HepG2 (cell line): ENCODE measurements around the gene ARFGEF2. TPM values are rescaled to one million over a fixed set of nuclear protein-coding genes. Genes with fewer than 3 reads are reported as not detected.

Experiments used
- AHDC1 ChIP-seq: sonication (generic); formaldehyde crosslinking; IDR thresholded peaks from 2 replicates; pipeline ENCODE4 v1.5.1; 2020; ENCODE audit warnings: mild to moderate bottlenecking, missing genetic modification reagents, borderline replicate concordance
- ATF7 ChIP-seq, 2 experiments: fragments of 450-650 bp in 1 of 2; sonication (generic) in 1 of 2; formaldehyde crosslinking in 1 of 2; IDR thresholded peaks; 2 replicates each; pipeline versions ENCODE4 v1.4.0 to v1.6.1; 2016 to 2020; ENCODE audit warnings: antibody characterized with exemption in 1 of 2, mild to moderate bottlenecking in 1 of 2, missing genetic modification reagents in 1 of 2
- FOXP1 ChIP-seq, 2 experiments: fragments of 450-650 bp in 1 of 2; IDR thresholded peaks; 2 replicates each; pipeline ENCODE4 v1.6.1; 2017 to 2018; ENCODE audit warnings: antibody characterized with exemption in 1 of 2
- GPBP1L1 ChIP-seq: sonication (generic); formaldehyde crosslinking; IDR thresholded peaks from 2 replicates; pipeline ENCODE4 v1.5.0; 2020; ENCODE audit warnings: mild to moderate bottlenecking, missing genetic modification reagents
- KLF11 ChIP-seq: IDR thresholded peaks from 2 replicates; pipeline ENCODE4 v1.6.1; 2016; ENCODE audit warnings: missing compliant biosample characterization
- MNT ChIP-seq: fragments of 450-650 bp; IDR thresholded peaks from 2 replicates; pipeline ENCODE4 v1.6.1; 2016
- PATZ1 ChIP-seq: sonication (generic); formaldehyde crosslinking; IDR thresholded peaks from 2 replicates; pipeline ENCODE4 v1.4.0; 2020; ENCODE audit warnings: missing genetic modification reagents
- PAX8 ChIP-seq: sonication (generic); formaldehyde crosslinking; IDR thresholded peaks from 2 replicates; pipeline ENCODE4 v1.8.0; 2022; ENCODE audit warnings: mild to moderate bottlenecking, missing genetic modification reagents, borderline replicate concordance
- ZNF20 ChIP-seq: sonication (generic); formaldehyde crosslinking; IDR thresholded peaks from 2 replicates; pipeline ENCODE4 v1.4.0; 2020; ENCODE audit warnings: mild to moderate bottlenecking, moderate library complexity, missing genetic modification reagents
- ZNF282 ChIP-seq: fragments of 450-650 bp; IDR thresholded peaks from 2 replicates; pipeline ENCODE4 v1.6.1; 2018; ENCODE audit not compliant: partially characterized antibody
- ZNF343 ChIP-seq: sonication (generic); formaldehyde crosslinking; IDR thresholded peaks from 2 replicates; pipeline ENCODE4 v1.4.0; 2020; ENCODE audit warnings: mild to moderate bottlenecking, missing genetic modification reagents
- ZNF512 ChIP-seq: sonication (generic); formaldehyde crosslinking; IDR thresholded peaks from 2 replicates; pipeline ENCODE4 v1.4.0; 2020; ENCODE audit warnings: mild to moderate bottlenecking, missing genetic modification reagents
- ZNF572 ChIP-seq: sonication (generic); formaldehyde crosslinking; IDR thresholded peaks from 2 replicates; pipeline ENCODE4 v1.5.1; 2020; ENCODE audit warnings: mild to moderate bottlenecking, missing genetic modification reagents
- ZNF639 ChIP-seq: conservative IDR thresholded peaks from 2 replicates; pipeline ENCODE4 v1.6.1; 2018; ENCODE audit warnings: missing genetic modification reagents
- polyA plus RNA-seq, 8 experiments: library from polyadenylated mRNA; depleted of rRNA in 3 of 8; stranded (reverse) in 7 of 8; unstranded in 1 of 8; fragments of >200 nt; fragmentation: Illumina TruSeq in 4 of 8; extraction: Trizol in 4 of 8; gene quantifications; 2 replicates each; pipeline versions ENCODE4 v1.2.1 to v1.2.3, GENCODE V29; 2011 to 2016; ENCODE audit warnings: low read depth in 4 of 8, missing spikeins in 1 of 8, mixed read lengths in 1 of 8; ENCODE audit not compliant: insufficient read depth in 1 of 8
- total RNA-seq, 5 experiments: library from RNA; depleted of rRNA; stranded (reverse); fragments of >200 nt; fragmentation: Illumina TruSeq; extraction: Trizol; gene quantifications; 2 replicates each; pipeline ENCODE4 v1.2.3, GENCODE V29; 2016; ENCODE audit warnings: low read depth in 1 of 5

Gene ARFGEF2
- total and polyA plus RNA-seq, 2 of the 13 experiments (the other 11 are each of a cell fraction or from before 2014, with no cell fraction given), result 44.0 to 60.8 TPM

GRCh38 chr20:48891235-48892048 lies 30.1 kb upstream of the ARFGEF2 start (continued):
- TF ChIP-seq MNT (peak; percentile 16; the same call in 1 of the 2 replicates), ZNF343 (CRISPR knock-in tag) (no peak), ZNF282 (peak; percentile 36), ZNF20 (CRISPR knock-in tag) (no peak), PAX8 (CRISPR knock-in tag) (no peak), ZNF512 (CRISPR knock-in tag) (peak; percentile 85; the same call in 1 of the 2 replicates), ZNF572 (CRISPR knock-in tag) (no peak), ZNF639 (no peak), FOXP1 (IDR thresholded peaks at IDR 0.05) (peak; percentile 50; the same call in 1 of the 2 replicates), FOXP1 (CRISPR knock-in tag; IDR thresholded peaks at IDR 0.05) (no peak), PATZ1 (CRISPR knock-in tag) (no peak), AHDC1 (CRISPR knock-in tag) (no peak), ATF7 (IDR thresholded peaks at IDR 0.05) (0 out of 2 replicates have a peak, but pooled peaks have one; percentile 20), ATF7 (CRISPR knock-in tag; IDR thresholded peaks at IDR 0.05) (no peak), GPBP1L1 (CRISPR knock-in tag) (no peak), KLF11 (CRISPR knock-in tag) (no peak)
